ENCODE measurements around the gene TMCO4. TPM values are rescaled to one million over a fixed set of nuclear protein-coding genes. Genes with fewer than 3 reads are reported as not detected.

Gene TMCO4
- total RNA-seq, 2 experiments from 2014 or later = 1.2 to 8.1 TPM

GRCh38 chr1:19804831-19805251 is 5.1 kb upstream of the TMCO4 start:
- no peaks in the 10 kb centered on the region for H3K36me3 ChIP-seq (ENCODE audit: insufficient read depth, low read length)
- H3K27ac ChIP-seq (ENCODE audit: low read depth, low read length, poor library complexity, severe bottlenecking) = no peak overlapping the region
- no peak overlapping the region for H2AFZ ChIP-seq (ENCODE audit: low read length)
- no peaks in the 10 kb centered on the region for H3K9me2 ChIP-seq (ENCODE audit: insufficient read depth, low read length)
- H3K4me3 ChIP-seq (ENCODE audit: low read depth, low read length, poor library complexity, severe bottlenecking) = no peak overlapping the region
- BruUV-seq (replicated peaks) = no TSS peak
- no peaks in the 10 kb centered on the region for H3K79me2 ChIP-seq (ENCODE audit: insufficient read depth, low read depth, low read length)
- H4K20me1 ChIP-seq (ENCODE audit: insufficient read depth, low read length) = no peaks in the 10 kb centered on the region
- intact Hi-C loops (cut with micrococcal nuclease; ENCODE audit: unreplicated experiment) = no loop called here
- peaks cover 6% of the 10 kb centered on the region for H3K4me1 ChIP-seq (ENCODE audit: insufficient read depth, low read length, poor library complexity, severe bottlenecking)
- CTCF ChIA-PET (ENCODE audit: unreplicated experiment) = no interaction called here
- H3K9me3 ChIP-seq (ENCODE audit: low read length) = no peaks in the 10 kb centered on the region
- no peak for TF ChIP-seq EZH2phosphoT487 (IDR thresholded peaks at IDR 0.05; ENCODE audit: borderline replicate concordance, low read depth, low read length)
- TF ChIP-seq, protein P1, sequence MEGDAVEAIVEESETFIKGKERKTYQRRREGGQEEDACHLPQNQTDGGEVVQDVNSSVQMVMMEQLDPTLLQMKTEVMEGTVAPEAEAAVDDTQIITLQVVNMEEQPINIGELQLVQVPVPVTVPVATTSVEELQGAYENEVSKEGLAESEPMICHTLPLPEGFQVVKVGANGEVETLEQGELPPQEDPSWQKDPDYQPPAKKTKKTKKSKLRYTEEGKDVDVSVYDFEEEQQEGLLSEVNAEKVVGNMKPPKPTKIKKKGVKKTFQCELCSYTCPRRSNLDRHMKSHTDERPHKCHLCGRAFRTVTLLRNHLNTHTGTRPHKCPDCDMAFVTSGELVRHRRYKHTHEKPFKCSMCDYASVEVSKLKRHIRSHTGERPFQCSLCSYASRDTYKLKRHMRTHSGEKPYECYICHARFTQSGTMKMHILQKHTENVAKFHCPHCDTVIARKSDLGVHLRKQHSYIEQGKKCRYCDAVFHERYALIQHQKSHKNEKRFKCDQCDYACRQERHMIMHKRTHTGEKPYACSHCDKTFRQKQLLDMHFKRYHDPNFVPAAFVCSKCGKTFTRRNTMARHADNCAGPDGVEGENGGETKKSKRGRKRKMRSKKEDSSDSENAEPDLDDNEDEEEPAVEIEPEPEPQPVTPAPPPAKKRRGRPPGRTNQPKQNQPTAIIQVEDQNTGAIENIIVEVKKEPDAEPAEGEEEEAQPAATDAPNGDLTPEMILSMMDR (conservative IDR thresholded peaks at IDR 0.05; ENCODE audit: low read length) = no peak
- H3K4me2 ChIP-seq (ENCODE audit: low read length) = no peak overlapping the region
- POLR2A ChIA-PET = no interaction called here
- no peak for DNase-seq (ENCODE audit: low spot score)

GRCh38 chr1:19802269-19802668 is 2.6 kb upstream of the TMCO4 start:
- no peak for DNase-seq (ENCODE audit: low spot score)
- no peak overlapping the region for H3K4me3 ChIP-seq (ENCODE audit: low read depth, low read length, poor library complexity, severe bottlenecking)
- H3K36me3 ChIP-seq (ENCODE audit: insufficient read depth, low read length) = no peaks in the 10 kb centered on the region
- no peak overlapping the region for H3K27ac ChIP-seq (ENCODE audit: low read depth, low read length, poor library complexity, severe bottlenecking)
- no peaks in the 10 kb centered on the region for H3K9me2 ChIP-seq (ENCODE audit: insufficient read depth, low read length)
- POLR2A ChIA-PET = no interaction called here
- BruUV-seq (replicated peaks) = no TSS peak
- TF ChIP-seq EZH2phosphoT487 (IDR thresholded peaks at IDR 0.05; ENCODE audit: borderline replicate concordance, low read depth, low read length) = no peak
- TF ChIP-seq, protein P1 (conservative IDR thresholded peaks at IDR 0.05; ENCODE audit: low read length) = no peak
- no peak overlapping the region for H3K4me2 ChIP-seq (ENCODE audit: low read length)
- intact Hi-C loops (cut with micrococcal nuclease; ENCODE audit: unreplicated experiment) = no loop called here
- peaks cover 12% of the 10 kb centered on the region for H3K4me1 ChIP-seq (ENCODE audit: insufficient read depth, low read length, poor library complexity, severe bottlenecking)
- no peak overlapping the region for H2AFZ ChIP-seq (ENCODE audit: low read length)
- H4K20me1 ChIP-seq (ENCODE audit: insufficient read depth, low read length) = no peaks in the 10 kb centered on the region
- H3K79me2 ChIP-seq (ENCODE audit: insufficient read depth, low read depth, low read length) = no peaks in the 10 kb centered on the region
- no peaks in the 10 kb centered on the region for H3K9me3 ChIP-seq (ENCODE audit: low read length)
- CTCF ChIA-PET (ENCODE audit: unreplicated experiment) = no interaction called here

DNA sequence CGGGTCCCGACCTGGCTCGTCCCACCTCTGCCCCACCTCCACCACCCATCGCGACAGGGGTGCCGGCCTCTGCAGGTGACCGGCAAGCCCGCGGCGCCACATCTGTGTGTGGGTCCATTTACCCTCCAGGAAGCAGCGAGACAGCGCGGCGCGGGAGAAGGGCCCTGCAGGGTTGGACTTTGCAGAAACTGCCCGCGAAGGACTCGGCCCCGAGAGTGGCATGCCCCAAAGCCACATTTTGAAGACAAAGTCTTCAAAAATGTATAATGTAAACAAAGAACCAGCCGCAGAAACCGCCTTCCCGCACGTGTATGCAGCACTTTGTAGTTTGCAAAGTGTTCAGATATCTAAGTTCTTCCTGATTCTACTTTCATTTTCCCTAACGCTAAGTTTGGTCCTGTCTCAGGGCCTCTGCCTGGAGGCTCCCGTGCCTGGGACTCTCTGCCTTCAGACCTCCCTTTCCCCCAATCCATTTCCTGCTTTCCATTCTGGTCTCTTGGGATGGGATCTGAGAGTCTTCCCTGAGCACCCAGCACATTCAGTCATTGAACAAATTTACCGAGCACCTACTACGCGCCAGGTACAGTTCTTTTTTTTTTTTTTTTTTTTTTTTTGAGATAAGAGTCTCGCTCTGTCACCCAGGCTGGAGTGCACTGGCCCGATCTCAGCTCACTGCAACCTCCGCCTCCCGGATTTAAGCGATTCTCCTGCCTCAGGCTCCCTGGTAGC is 524 bp upstream of the TMCO4 start:
- H3K4me2 ChIP-seq (ENCODE audit: low read length) = peak overlapping the region; percentile 65
- H3K27ac ChIP-seq (ENCODE audit: low read depth, low read length, poor library complexity, severe bottlenecking) = no peak overlapping the region
- peaks cover 12% of the 10 kb centered on the region for H3K4me1 ChIP-seq (ENCODE audit: insufficient read depth, low read length, poor library complexity, severe bottlenecking)
- DNase-seq (ENCODE audit: low spot score) = peak; percentile 37
- no peak for TF ChIP-seq EZH2phosphoT487 (IDR thresholded peaks at IDR 0.05; ENCODE audit: borderline replicate concordance, low read depth, low read length)
- TF ChIP-seq, protein P1 (conservative IDR thresholded peaks at IDR 0.05; ENCODE audit: low read length) = no peak
- intact Hi-C loops (cut with micrococcal nuclease; ENCODE audit: unreplicated experiment) = loop anchor here (2.0 kb wide), 1 partner anchor 15 kb away; the partner anchor contains the start of gene RNF186
- H3K9me2 ChIP-seq (ENCODE audit: insufficient read depth, low read length) = no peaks in the 10 kb centered on the region
- no peaks in the 10 kb centered on the region for H3K9me3 ChIP-seq (ENCODE audit: low read length)
- no TSS peak for BruUV-seq (replicated peaks)
- ChIA-PET CTCF (ENCODE audit: unreplicated experiment) (no interaction called here), POLR2A (no interaction called here)
- peak overlapping the region; percentile 46 for H3K4me3 ChIP-seq (ENCODE audit: low read depth, low read length, poor library complexity, severe bottlenecking)
- peak overlapping the region; percentile 74; the same call in 1 of the 2 replicates for H2AFZ ChIP-seq (ENCODE audit: low read length)
- no peaks in the 10 kb centered on the region for H3K79me2 ChIP-seq (ENCODE audit: insufficient read depth, low read depth, low read length)
- H3K36me3 ChIP-seq (ENCODE audit: insufficient read depth, low read length) = no peaks in the 10 kb centered on the region
- H4K20me1 ChIP-seq (ENCODE audit: insufficient read depth, low read length) = no peaks in the 10 kb centered on the region
